Measurements from ENCODE around the gene SHKBP1. TPM values are rescaled to one million over a fixed set of nuclear protein-coding genes. Genes with fewer than 3 reads are reported as not detected.
"Not testable (repeated sequence)": the region's sequence is repeated elsewhere in the genome, so short reads cannot be mapped to it uniquely, and the experiment has no call there.

SHKBP1 gene
- total RNA-seq, 2 donors from 2014 or later, result 113 to 126 TPM

DNA sequence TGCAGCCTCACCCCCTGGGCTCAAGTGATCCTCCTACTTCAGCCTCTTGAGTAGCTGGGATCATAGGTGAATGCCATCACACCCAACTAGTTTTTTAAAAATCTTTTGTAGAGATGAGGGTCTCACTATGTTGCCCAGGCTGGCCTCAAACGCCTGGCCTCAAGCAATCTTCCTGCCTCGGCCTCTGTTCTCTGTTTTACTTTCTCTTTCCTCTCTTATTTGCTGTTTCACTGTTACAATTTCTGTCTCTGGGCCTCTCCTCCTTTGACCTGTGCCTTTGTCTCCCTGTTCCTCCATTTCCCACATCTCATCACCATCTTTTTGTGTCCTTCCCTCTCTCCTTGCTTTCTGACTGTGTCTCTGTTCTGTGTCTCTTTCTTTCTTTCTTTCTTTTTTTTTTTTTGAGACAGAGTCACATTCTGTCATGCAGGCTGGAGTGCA lies 9.3 kb downstream of the SHKBP1 start:
- ATAC-seq (replicated peaks), result no peak
- H3K4me1 Mint-ChIP-seq, result peaks cover 9% of the 10 kb centered on the region
- no peak overlapping the region for H3K4me3 Mint-ChIP-seq

DNA sequence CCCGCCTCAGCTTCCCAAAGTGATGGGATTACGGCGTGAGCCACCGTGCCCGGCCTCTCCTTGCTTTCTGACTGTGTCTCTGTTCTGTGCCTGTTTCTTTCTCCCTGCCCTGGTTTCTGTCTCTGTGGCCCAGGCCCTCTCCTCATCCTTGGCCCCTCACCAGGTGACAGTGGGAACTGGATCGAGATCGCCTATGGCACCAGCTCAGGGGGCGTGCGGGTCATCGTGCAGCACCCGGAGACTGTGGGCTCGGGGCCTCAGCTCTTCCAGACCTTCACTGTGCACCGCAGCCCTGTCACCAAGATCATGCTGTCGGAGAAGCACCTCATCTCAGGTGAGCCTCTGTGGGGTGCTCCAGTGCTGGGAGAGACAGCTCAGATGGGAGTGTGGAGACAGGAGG lies 9.9 kb downstream of the SHKBP1 start:
- Mint-ChIP-seq H3K9me3 (no peaks in the 10 kb centered on the region), H3K27me3 (no peaks in the 10 kb centered on the region), H3K36me3 (ENCODE audit: low read depth) (peaks cover 70% of the 10 kb centered on the region), H3K4me3 (no peak overlapping the region), H3K27ac (peak overlapping the region; percentile 66), H3K4me1 (peaks cover 9% of the 10 kb centered on the region)
- ATAC-seq (replicated peaks), result no peak

More for the DNA sequence above, 9.3 kb downstream of the SHKBP1 start:
- H3K36me3 Mint-ChIP-seq (ENCODE audit: low read depth), result peaks cover 76% of the 10 kb centered on the region
- H3K27ac Mint-ChIP-seq, result peak overlapping the region; percentile 66
- no peaks in the 10 kb centered on the region for H3K27me3 Mint-ChIP-seq
- H3K9me3 Mint-ChIP-seq, result no peaks in the 10 kb centered on the region

DNA sequence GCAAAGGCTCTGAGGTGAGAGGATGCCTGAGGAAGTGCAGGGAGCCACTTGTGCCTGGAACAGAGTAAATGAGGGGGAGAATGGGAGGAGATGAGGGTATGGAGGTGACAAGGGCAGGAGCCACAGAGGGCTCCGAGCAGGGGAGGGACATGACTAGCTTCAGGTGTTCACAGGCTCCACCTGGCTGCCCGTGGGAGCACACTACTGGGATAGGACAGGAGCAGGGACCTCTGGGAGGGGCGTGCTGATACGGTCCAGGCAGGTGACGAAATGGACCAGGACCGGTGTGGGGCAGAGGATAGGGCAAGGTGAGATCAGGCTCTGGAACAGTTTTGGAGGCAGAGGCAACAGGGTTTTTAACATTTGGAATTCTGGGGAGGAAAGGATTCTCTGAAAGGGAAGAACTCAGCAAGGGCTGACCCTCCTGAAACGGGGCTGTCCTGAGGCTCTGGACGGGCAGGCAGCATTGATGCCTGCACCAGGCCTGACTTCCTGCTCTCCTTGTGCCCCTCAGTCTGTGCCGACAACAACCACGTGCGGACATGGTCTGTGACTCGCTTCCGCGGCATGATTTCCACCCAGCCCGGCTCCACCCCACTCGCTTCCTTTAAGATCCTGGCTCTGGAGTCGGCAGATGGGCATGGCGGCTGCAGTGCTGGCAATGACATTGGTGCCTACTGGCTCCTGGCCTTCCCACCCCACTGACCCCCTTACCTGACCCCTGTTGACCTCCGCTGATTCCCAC lies 11.6 kb downstream of the SHKBP1 start:
- Mint-ChIP-seq H3K4me1 (peaks cover 5% of the 10 kb centered on the region), H3K4me3 (no peak overlapping the region), H3K9me3 (no peaks in the 10 kb centered on the region), H3K27ac (peak overlapping the region; percentile 52), H3K36me3 (ENCODE audit: low read depth) (peaks cover 55% of the 10 kb centered on the region), H3K27me3 (no peaks in the 10 kb centered on the region)
- no peak for ATAC-seq (replicated peaks)

DNA sequence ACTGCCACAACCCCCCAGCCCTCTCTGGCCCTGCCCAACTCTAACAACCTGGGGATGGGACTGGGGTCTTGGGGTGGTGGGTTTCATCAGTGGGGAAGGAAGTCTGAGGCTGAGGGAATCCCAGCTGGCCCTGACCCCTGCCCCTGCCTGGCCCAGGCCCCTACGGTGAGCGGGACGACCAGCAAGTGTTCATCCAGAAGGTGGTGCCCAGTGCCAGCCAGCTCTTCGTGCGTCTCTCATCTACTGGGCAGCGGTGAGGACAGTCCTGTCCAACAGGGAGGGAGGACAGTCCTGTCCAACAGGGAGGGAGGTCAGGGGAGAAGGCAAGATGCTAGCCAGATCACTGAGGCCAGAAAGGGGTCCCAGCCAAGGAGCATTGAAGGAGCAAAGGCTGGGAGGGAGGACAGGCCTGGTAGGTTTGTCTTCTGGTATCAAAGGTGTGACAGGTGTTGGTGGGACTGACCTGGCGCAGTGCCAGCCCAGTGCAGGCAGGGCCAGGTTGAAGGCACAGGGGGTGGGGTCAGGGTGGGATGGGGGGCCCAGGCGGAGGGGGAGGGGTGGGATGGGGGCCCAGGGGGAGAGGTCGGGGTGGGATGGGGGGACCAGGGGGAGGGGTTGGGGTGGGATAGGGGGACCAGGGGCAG lies 12.4 kb downstream of the SHKBP1 start:
- Mint-ChIP-seq H3K4me1 (peaks cover 5% of the 10 kb centered on the region), H3K9me3 (no peaks in the 10 kb centered on the region), H3K27ac (peak overlapping the region; percentile 7), H3K27me3 (no peaks in the 10 kb centered on the region), H3K4me3 (no peak overlapping the region), H3K36me3 (ENCODE audit: low read depth) (peaks cover 48% of the 10 kb centered on the region)
- ATAC-seq (replicated peaks), result no peak

DNA sequence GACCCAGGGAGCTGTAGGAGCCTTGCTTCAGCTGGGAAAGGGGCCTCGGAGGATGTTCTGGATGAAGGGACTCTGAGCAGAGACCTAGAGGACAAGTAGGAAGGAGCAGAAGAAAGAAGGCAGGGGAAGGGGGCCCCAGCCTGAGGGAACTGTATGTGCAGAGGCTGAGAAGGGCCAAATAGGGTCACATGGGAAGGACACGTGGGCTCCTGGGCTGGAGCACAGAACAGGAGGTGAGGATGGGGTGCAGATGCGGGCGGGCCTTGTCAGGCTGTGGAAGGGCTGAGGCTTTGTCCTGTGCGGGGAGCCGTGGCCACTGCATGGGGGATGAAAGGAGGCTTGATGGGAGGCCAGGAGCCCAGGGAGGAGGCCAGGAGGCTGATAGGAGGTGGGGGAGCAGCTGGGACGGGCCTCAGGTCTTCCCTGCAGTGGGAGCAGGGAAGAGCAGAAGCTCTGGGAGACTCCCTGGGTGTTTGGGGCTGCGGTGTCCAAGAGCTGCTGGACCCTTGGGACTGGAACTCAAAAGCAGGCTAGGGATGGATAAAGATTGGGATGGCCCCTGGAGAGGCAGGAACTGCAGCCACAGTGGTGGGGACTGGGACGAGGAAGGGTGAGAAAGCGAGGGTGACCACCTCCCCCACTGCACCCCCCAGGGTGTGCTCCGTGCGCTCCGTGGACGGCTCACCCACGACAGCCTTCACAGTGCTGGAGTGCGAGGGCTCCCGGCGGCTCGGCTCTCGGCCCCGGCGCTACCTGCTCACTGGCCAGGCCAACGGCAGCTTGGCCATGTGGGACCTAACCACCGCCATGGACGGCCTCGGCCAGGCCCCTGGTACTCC lies 13.1 kb downstream of the SHKBP1 start:
- peaks cover 40% of the 10 kb centered on the region for H3K36me3 Mint-ChIP-seq (ENCODE audit: low read depth)
- peaks cover 13% of the 10 kb centered on the region for H3K4me1 Mint-ChIP-seq
- ATAC-seq (replicated peaks), result no peak
- peak overlapping the region; percentile 7 for H3K27ac Mint-ChIP-seq
- no peak overlapping the region for H3K4me3 Mint-ChIP-seq
- no peaks in the 10 kb centered on the region for H3K27me3 Mint-ChIP-seq
- no peaks in the 10 kb centered on the region for H3K9me3 Mint-ChIP-seq

DNA sequence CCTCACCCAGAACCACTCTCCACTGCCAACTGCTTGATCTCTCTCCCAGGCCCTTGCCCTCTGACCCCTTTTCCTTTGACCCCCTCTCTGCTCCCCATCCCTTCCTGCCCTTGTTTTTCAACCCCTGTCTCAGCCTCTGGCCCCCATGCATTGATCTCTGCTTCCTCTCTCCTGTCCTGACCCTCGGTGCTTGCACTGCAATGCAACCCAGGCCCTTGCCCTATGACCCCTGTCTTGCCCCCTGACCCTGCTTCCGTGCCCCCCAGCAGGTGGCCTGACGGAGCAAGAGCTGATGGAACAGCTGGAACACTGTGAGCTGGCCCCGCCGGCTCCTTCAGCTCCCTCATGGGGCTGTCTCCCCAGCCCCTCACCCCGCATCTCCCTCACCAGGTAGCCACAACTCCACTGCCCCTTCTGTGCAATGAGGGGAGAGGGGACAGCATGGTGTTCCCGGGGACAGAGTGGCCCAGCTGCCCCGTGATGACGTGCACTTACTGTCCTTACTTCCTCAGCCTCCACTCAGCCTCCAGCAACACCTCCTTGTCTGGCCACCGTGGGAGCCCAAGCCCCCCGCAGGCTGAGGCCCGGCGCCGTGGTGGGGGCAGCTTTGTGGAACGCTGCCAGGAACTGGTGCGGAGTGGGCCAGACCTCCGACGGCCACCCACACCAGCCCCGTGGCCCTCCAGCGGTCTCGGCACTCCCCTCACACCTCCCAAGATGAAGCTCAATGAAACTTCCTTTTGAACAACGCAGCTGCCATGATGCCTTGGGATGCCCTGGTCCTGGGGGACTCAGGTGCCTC lies 14.0 kb downstream of the SHKBP1 start:
- H3K27ac Mint-ChIP-seq, result no peak overlapping the region

DNA sequence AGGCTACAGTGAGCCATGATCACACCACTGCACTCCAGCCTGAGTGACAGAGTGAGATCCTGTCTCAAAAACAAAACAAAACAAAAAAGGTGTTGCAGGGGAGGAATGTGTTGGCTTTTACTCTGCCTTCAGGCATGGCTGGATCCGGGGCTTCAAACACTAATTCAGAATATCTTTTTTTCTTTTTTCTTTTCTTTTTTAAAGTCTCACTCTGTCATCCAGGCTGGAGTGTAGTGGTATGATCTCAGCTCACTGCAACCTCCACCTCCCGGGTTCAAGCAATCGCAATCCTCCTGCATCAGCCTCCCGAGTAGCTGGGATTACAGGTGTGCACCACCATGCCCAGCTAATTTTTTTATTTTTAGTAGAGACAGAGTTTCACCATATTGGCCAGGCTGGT lies 15.1 kb downstream of the SHKBP1 start:
- H3K36me3 Mint-ChIP-seq (ENCODE audit: low read depth), result peaks cover 21% of the 10 kb centered on the region
- H3K4me3 Mint-ChIP-seq; H3K9me3 Mint-ChIP-seq; ATAC-seq (replicated peaks); H3K27me3 Mint-ChIP-seq: not testable (repeated sequence)
- H3K27ac Mint-ChIP-seq, result peak overlapping the region; percentile 5
- peaks cover 11% of the 10 kb centered on the region for H3K4me1 Mint-ChIP-seq

More for the DNA sequence above, 14.0 kb downstream of the SHKBP1 start:
- Mint-ChIP-seq H3K9me3 (no peaks in the 10 kb centered on the region), H3K36me3 (ENCODE audit: low read depth) (peaks cover 31% of the 10 kb centered on the region), H3K27me3 (no peaks in the 10 kb centered on the region), H3K4me3 (no peak overlapping the region), H3K4me1 (peaks cover 16% of the 10 kb centered on the region)
- ATAC-seq (replicated peaks), result no peak

DNA sequence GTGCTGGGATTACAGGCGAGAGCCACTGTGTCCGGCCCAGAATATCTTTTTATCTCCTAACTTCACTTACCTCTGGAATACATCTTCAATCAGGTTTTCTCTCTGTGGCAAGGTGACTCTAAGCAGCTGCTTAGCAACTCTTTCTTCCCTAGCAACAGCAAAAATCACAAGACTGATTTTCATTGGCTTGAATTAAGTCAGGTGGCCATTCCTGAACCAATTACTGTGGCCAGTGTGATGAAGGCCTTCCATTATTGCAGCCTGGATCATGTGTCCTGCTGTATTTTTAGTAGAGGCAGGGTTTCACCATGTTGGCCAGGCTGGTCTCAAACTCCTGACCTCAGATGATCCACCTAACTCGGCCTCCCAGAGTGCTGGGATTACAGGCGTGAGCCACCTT lies 15.5 kb downstream of the SHKBP1 start:
- no peak overlapping the region for H3K4me3 Mint-ChIP-seq
- peak; percentile 81 for ATAC-seq (replicated peaks)

DNA sequence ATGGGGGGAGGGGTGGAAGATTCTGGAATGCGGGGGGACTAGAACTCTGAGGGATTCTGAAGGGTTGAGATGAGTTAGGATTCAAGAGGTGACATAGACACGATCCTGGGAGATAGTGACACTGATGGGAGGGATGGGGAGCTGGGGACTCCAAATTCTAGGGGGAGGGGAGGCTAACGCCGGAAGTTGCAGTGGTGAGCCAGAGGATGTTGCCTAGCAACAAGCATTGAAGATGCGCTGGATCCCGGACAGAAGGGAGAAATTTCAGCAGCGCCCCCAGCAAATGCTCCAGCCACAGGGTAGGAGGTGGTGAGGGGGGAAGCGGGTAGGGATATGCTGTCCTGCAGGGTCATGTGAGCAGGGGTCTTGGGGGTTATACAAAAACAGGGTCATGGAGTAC lies 17.6 kb downstream of the SHKBP1 start:
- H3K36me3 Mint-ChIP-seq (ENCODE audit: low read depth), result no peaks in the 10 kb centered on the region
- ATAC-seq (replicated peaks), result no peak
- H3K27me3 Mint-ChIP-seq, result peaks cover 10% of the 10 kb centered on the region
- no peak overlapping the region for H3K4me3 Mint-ChIP-seq
- H3K27ac Mint-ChIP-seq, result peak overlapping the region; percentile 48
- H3K9me3 Mint-ChIP-seq, result no peaks in the 10 kb centered on the region
- peaks cover 20% of the 10 kb centered on the region for H3K4me1 Mint-ChIP-seq

More for the DNA sequence above, 15.5 kb downstream of the SHKBP1 start:
- Mint-ChIP-seq H3K4me1 (peaks cover 11% of the 10 kb centered on the region), H3K36me3 (ENCODE audit: low read depth) (peaks cover 16% of the 10 kb centered on the region), H3K27me3 (no peaks in the 10 kb centered on the region), H3K27ac (peak overlapping the region; percentile 5), H3K9me3 (no peaks in the 10 kb centered on the region)

DNA sequence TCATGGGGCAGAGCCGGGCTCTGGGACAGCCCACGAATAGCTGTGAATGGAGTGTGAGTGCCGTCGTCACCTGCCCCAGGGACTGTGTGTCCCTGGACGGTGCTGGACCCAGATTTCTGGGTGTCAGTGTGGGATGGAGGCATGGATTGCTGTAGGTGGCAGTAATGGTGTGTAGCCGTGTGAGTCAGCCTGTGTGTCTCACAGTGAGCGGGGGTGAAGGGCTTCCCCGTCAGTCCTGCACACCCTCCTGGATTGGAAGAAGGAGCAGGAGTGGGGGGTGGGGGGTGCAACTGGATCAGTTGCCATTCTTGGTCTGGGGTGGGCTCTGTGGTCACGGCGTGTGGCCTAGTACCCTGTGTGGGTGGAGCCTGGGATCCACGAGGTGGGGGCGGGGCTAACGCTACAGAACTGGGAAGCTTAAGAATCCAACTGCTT lies 18.0 kb downstream of the SHKBP1 start:
- peak; percentile 53 for ATAC-seq (replicated peaks)

DNA sequence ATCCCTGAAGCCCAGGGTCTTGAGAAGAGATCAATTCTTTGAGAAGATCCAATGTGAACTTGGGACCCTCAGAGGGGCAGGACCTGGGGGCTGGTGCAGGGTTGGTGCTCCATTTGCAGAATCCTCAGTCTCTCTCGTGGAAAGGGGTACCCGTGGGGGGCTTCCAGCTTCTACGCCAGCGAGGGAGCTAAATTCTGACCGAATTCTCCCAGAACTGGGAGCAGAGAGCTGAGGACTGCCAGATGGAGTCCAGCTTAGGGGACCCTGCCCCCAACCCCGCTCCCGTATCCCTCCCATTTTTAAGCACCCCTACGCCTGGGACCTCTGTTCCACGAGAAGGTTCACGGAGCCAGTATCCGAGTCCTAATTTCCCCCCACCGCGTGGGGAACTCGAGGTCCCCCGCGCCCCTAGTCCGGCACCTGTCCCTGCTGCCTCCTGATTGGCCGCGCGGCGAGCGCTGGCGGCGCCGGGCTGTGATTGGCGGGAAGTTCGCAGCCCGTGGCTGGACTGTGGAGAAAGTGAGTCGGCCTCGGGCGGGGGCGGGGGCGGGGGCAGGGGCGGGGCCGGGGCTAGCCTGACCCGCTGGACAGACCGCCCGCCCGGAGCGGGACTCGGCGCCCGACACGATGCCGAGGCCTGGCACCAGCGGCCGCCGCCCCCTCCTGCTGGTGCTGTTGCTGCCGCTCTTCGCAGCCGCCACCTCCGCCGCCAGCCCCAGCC lies 20.1 kb downstream of the SHKBP1 start:
- peak; percentile 17 for ATAC-seq (replicated peaks)

More for the DNA sequence above, 18.0 kb downstream of the SHKBP1 start:
- Mint-ChIP-seq H3K4me3 (no peak overlapping the region), H3K9me3 (no peaks in the 10 kb centered on the region), H3K36me3 (ENCODE audit: low read depth) (no peaks in the 10 kb centered on the region), H3K27me3 (peaks cover 13% of the 10 kb centered on the region), H3K27ac (peak overlapping the region; percentile 48), H3K4me1 (peaks cover 24% of the 10 kb centered on the region)

DNA sequence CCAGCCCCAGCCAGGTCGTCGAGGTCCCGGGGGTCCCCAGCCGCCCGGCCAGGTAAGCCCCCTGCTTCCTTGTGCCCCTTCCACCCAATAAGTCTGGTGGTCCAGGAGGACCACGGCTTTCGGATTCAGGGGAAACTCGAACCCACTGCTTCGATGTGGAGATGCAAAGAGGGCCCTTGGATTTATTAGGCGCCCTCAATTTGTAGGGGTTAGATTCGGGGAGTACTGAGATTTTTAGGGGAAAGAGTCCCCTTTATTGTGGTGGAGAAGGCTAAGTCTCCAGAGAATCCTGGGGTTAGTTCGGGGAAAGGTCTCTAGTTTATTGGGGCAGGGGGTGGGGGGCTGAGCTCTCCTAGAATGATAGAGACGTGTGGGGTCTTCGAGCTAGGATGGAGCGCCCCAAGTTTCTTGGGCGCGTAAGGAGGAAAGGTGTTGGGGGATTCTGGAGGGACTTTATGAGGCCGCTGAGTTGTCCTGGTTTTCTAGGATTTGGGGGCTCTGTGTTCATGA lies 20.7 kb downstream of the SHKBP1 start:
- Mint-ChIP-seq H3K4me3 (peak overlapping the region; percentile 62), H3K27me3 (peaks cover 22% of the 10 kb centered on the region), H3K27ac (no peak overlapping the region), H3K36me3 (ENCODE audit: low read depth) (no peaks in the 10 kb centered on the region), H3K9me3 (no peaks in the 10 kb centered on the region), H3K4me1 (peaks cover 38% of the 10 kb centered on the region)
- no peak for ATAC-seq (replicated peaks)

More for the DNA sequence above, 20.1 kb downstream of the SHKBP1 start:
- H3K4me3 Mint-ChIP-seq, result peak overlapping the region; percentile 62
- no peak overlapping the region for H3K27ac Mint-ChIP-seq
- peaks cover 34% of the 10 kb centered on the region for H3K4me1 Mint-ChIP-seq
- no peaks in the 10 kb centered on the region for H3K36me3 Mint-ChIP-seq (ENCODE audit: low read depth)
- peaks cover 22% of the 10 kb centered on the region for H3K27me3 Mint-ChIP-seq
- H3K9me3 Mint-ChIP-seq, result no peaks in the 10 kb centered on the region
